HEK293T (cell line): Measurements from ENCODE around the gene PHLPP1.

Experiments
- BHLHE40 ChIP-seq: fragments of 450-650 bp; IDR thresholded peaks from 2 replicates; pipeline ENCODE4 v1.6.1; 2016; ENCODE audit warnings: mild to moderate bottlenecking, moderate library complexity, borderline replicate concordance
- CTBP1 ChIP-seq: fragments of 450-650 bp; IDR thresholded peaks from 2 replicates; pipeline ENCODE4 v1.6.1; 2016; ENCODE audit warnings: borderline replicate concordance
- ELF4 ChIP-seq: fragments of 450-650 bp; IDR thresholded peaks from 2 replicates; pipeline ENCODE4 v1.6.1; 2017; ENCODE audit warnings: antibody characterized with exemption
- SP1 ChIP-seq: fragments of 450-650 bp; IDR thresholded peaks from 2 replicates; pipeline ENCODE4 v1.6.1; 2017
- SUZ12 ChIP-seq: fragments of 450-650 bp; IDR thresholded peaks from 2 replicates; pipeline ENCODE4 v1.6.1; 2016; ENCODE audit warnings: mild to moderate bottlenecking
- ZNF384 ChIP-seq: fragments of 450-650 bp; IDR thresholded peaks from 2 replicates; pipeline ENCODE4 v1.6.1; 2016
- TF ChIP-seq, protein P1 (sequence below): fragments of 450-650 bp; IDR thresholded peaks from 2 replicates; pipeline ENCODE4 v1.6.1; 2016

DNA sequence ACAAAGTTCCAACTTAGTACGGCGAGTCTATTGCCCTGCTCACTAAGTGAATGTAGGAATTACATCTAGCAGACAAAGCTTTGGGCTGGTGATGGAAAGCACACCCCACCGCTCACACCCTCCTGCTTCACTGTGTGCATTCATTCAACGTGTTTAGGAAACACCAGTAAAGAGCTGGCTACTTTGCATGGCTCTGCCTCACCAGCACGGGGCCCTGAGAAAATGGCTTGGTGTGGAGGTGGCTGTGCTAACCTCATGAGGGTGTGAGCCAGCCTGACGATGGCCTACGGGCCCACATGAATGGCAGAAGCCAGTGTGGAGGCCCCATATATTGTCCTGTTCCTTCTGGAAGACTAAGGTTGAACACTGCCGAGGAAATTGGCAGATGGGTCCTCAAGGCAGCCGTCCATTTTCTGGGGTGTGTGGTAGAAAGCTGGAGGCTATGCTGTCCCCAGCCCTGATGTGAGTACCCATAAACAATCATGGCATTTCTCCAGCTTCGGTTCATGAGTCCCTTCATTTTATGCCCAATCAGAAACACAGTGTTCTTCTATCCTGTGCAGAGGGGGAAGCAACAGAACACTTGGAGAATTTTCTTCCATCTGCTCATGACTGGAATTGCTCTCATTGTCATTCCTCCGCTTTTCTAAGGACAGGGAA is 269.4 kb downstream of the PHLPP1 start:
- TF ChIP-seq CTBP1 (no peak), BHLHE40 (no peak), SUZ12 (no peak), SP1 (no peak), ZNF384 (no peak), ELF4 (no peak)
- TF ChIP-seq, protein P1, sequence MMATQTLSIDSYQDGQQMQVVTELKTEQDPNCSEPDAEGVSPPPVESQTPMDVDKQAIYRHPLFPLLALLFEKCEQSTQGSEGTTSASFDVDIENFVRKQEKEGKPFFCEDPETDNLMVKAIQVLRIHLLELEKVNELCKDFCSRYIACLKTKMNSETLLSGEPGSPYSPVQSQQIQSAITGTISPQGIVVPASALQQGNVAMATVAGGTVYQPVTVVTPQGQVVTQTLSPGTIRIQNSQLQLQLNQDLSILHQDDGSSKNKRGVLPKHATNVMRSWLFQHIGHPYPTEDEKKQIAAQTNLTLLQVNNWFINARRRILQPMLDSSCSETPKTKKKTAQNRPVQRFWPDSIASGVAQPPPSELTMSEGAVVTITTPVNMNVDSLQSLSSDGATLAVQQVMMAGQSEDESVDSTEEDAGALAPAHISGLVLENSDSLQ = no peak
